Smooth muscle cell (in vitro differentiated cells): ENCODE measurements around the gene RNF212. TPM values are rescaled to one million over a fixed set of nuclear protein-coding genes. Genes with fewer than 3 reads are reported as not detected.

Experiments used
- DNase-seq: peaks from one replicate; lab custom pipeline; 2025; ENCODE audit not compliant: unreplicated experiment; lab: John Stamatoyannopoulos, UW
- H2AFZ ChIP-seq: fragments of 200-600 bp; sonication (generic); 2 replicates; pipeline ENCODE4 v1.6.0; 2016; ENCODE audit warnings: antibody characterized with exemption, low read depth, mild to moderate bottlenecking
- H3F3A ChIP-seq: fragments of 200-600 bp; sonication (generic); 2 replicates; pipeline ENCODE4 v1.6.0; 2017; ENCODE audit warnings: antibody characterized with exemption, low read depth
- H3K27ac ChIP-seq: fragments of 200-600 bp; sonication (generic); 2 replicates; pipeline ENCODE4 v1.5.1; 2016; ENCODE audit warnings: low read depth, mild to moderate bottlenecking
- H3K27me3 ChIP-seq: fragments of 200-600 bp; sonication (generic); 2 replicates; pipeline ENCODE4 v1.6.1; 2016; ENCODE audit warnings: low read depth, mild to moderate bottlenecking
- H3K36me3 ChIP-seq: fragments of 200-600 bp; sonication (generic); 2 replicates; pipeline ENCODE4 v1.5.1; 2016; ENCODE audit warnings: low read depth
- H3K4me1 ChIP-seq: fragments of 200-600 bp; sonication (generic); 2 replicates; pipeline ENCODE4 v1.5.1; 2016; ENCODE audit warnings: low read depth
- H3K4me2 ChIP-seq: fragments of 200-600 bp; sonication (generic); 2 replicates; pipeline ENCODE4 v1.6.0; 2016; ENCODE audit warnings: mild to moderate bottlenecking
- H3K4me3 ChIP-seq: fragments of 200-600 bp; sonication (generic); 2 replicates; pipeline ENCODE4 v1.5.1; 2016; ENCODE audit warnings: mild to moderate bottlenecking
- H3K79me2 ChIP-seq: fragments of 200-600 bp; sonication (generic); 2 replicates; pipeline ENCODE4 v1.6.0; 2016; ENCODE audit warnings: low read depth, mild to moderate bottlenecking
- H3K9ac ChIP-seq: fragments of 200-600 bp; sonication (generic); 2 replicates; pipeline ENCODE4 v1.6.0; 2016; ENCODE audit warnings: low read depth
- H3K9me3 ChIP-seq: fragments of 200-600 bp; sonication (generic); replicated peaks from 2 replicates; pipeline ENCODE4 v1.5.1; 2016; ENCODE audit warnings: low read depth
- H4K20me1 ChIP-seq: fragments of 200-600 bp; sonication (generic); 2 replicates; pipeline ENCODE4 v1.6.0; 2016; ENCODE audit warnings: low read depth
- CTCF ChIP-seq: fragments of 200-600 bp; sonication (generic); IDR thresholded peaks from 2 replicates; pipeline ENCODE4 v1.5.1; 2017; ENCODE audit warnings: borderline replicate concordance, mild to moderate bottlenecking, antibody characterized with exemption; ENCODE audit not compliant: insufficient read depth, poor library complexity, severe bottlenecking
- WGBS: methylation state at CpG from one replicate; pipeline ENCODE4 v1.1.7; 2016; ENCODE audit warnings: low lambda C conversion rate; 5-methylcytosine and 5-hydroxymethylcytosine counted together
- polyA plus RNA-seq: library from polyadenylated mRNA; unstranded; fragments of >200 nt; fragmentation: Nextera tagmentation; extraction: Ambion mirVana; gene quantifications from 2 replicates; pipeline ENCODE4 v1.2.1, GENCODE V29; 2016
- total RNA-seq: library from RNA; depleted of rRNA; stranded (reverse); fragments of >200 nt; gene quantifications from 2 replicates; pipeline ENCODE4 v1.2.3, GENCODE V29; 2014

The RNF212 gene
- total and polyA plus RNA-seq, 2 experiments from 2014 or later = 1.3 to 4.6 TPM

DNA sequence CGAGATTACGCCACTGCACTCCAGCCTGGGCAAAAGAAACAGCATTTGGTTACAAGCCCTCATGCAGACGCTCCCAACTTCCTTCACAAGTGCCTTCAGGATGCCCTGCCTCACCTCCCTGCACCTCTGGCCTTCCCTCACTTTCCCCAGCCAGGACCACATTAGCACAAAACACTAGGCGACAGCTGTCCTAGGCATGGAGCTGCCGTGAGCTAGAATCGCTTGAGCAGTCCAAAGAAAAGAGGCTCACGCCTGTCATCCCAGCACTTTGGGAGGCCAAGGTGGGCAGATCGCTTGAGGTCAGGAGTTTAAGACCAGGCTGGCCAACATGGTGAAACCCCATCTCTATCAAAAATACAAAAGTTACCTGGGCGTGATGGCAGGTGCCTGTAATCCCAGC, 15.8 kb downstream of the RNF212 start:
- Histone ChIP-seq H3K9me3 (no peaks in the 10 kb centered on the region), H4K20me1 (no peaks in the 10 kb centered on the region), H3K27me3 (no peaks in the 10 kb centered on the region), H3K4me1 (no peaks in the 10 kb centered on the region), H3K27ac (no peak overlapping the region), H3K36me3 (no peaks in the 10 kb centered on the region), H3K4me3 (no peak overlapping the region), H3K4me2 (no peak overlapping the region), H2AFZ (no peak overlapping the region), H3K79me2 (no peaks in the 10 kb centered on the region), H3K9ac (no peak overlapping the region), H3F3A (no peaks in the 10 kb centered on the region)
- 91% methylated on average over 9 of the region's 9 CpGs for WGBS
- DNase-seq = no peak
- TF ChIP-seq CTCF = no peak

- 87% methylated on average over 5 of the region's 5 CpGs for WGBS
- Histone ChIP-seq H3K9me3 (no peaks in the 10 kb centered on the region), H3K27me3 (no peaks in the 10 kb centered on the region), H3K79me2 (no peaks in the 10 kb centered on the region), H3K36me3 (no peaks in the 10 kb centered on the region), H3K4me3 (no peak overlapping the region), H3K4me1 (no peaks in the 10 kb centered on the region), H4K20me1 (no peaks in the 10 kb centered on the region), H2AFZ (no peak overlapping the region), H3K9ac (no peak overlapping the region), H3F3A (no peaks in the 10 kb centered on the region), H3K4me2 (no peak overlapping the region), H3K27ac (no peak overlapping the region)
- DNase-seq = no peak
- TF ChIP-seq CTCF = no peak
Observed at GRCh38 chr4:1096841-1097240, 16.5 kb downstream of the RNF212 start.

- DNase-seq = no peak
- Histone ChIP-seq H3K27me3 (no peaks in the 10 kb centered on the region), H3K9ac (no peak overlapping the region), H3K27ac (no peak overlapping the region), H4K20me1 (no peaks in the 10 kb centered on the region), H3K79me2 (no peaks in the 10 kb centered on the region), H3K4me3 (no peak overlapping the region), H2AFZ (no peak overlapping the region), H3K36me3 (no peaks in the 10 kb centered on the region), H3K4me1 (no peaks in the 10 kb centered on the region), H3F3A (no peaks in the 10 kb centered on the region), H3K4me2 (no peak overlapping the region), H3K9me3 (no peaks in the 10 kb centered on the region)
- TF ChIP-seq CTCF = no peak
- WGBS = 85% methylated on average over 6 of the region's 6 CpGs
Observed at GRCh38 chr4:1094336-1094690, 19.1 kb downstream of the RNF212 start.
